HepG2 (cell line): ENCODE measurements around the gene TNC. TPM values are rescaled to one million over a fixed set of nuclear protein-coding genes. Genes with fewer than 3 reads are reported as not detected.

Experiments used
- ATAC-seq: fragments of 200-7000 bp; cut with Tn5 transposase; 3 replicates; pipeline ENCODE4 v1.9.1; 2020; ENCODE audit warnings: mild to moderate bottlenecking, moderate library complexity
- BruUV-seq: library from RNA; stranded (reverse); fragments of 400-500 nt; replicated peaks from 2 replicates; lab custom pipeline; 2021; lab: Mats Ljungman, UMichigan
- CTCF ChIA-PET: fragments of 300-600 bp; formaldehyde crosslinking; extraction: SDS; loops from one replicate; lab custom pipeline; 2021; ENCODE audit warnings: low total read pairs, inconsistent platforms, low intra/inter-chr PET ratio; lab: Yijun Ruan, JAX
- POLR2A ChIA-PET: fragments of 350-600 bp; sonication (Branson Sonifier 250); formaldehyde crosslinking; loops from one replicate; lab custom pipeline; 2020; ENCODE audit warnings: antibody characterized with exemption, inconsistent platforms; lab: Yijun Ruan, JAX
- DNase-seq: peaks from one replicate; pipeline ENCODE4 v3.0.0-alpha.2; 2015; ENCODE audit warnings: low spot score
- FAIRE-seq: peaks from 3 replicates; lab custom pipeline; 2011; peaks lifted over from hg19 to GRCh38; lab: Jason Lieb, UNC
- H2AFZ ChIP-seq: one replicate; pipeline ENCODE4 v1.6.1; 2011; ENCODE audit warnings: low read length, inconsistent platforms
- H3K27ac ChIP-seq: fragments of 300-600 bp; 3 replicates; pipeline ENCODE4 v1.8.0; 2011; ENCODE audit warnings: mixed run types, mild to moderate bottlenecking, mixed read lengths, low read length, inconsistent platforms; ENCODE audit not compliant: insufficient read depth; ENCODE audit errors: extremely low read length
- H3K27me3 ChIP-seq, 2 experiments: fragments of 200-600 bp in 1 of 2; 2 replicates in 1 of 2; 3 replicates in 1 of 2; pipeline versions ENCODE4 v1.6.0 to v1.8.0; 2011; ENCODE audit warnings: low read length in 2 of 2, mild to moderate bottlenecking in 2 of 2, moderate library complexity in 2 of 2, inconsistent platforms in 1 of 2; ENCODE audit not compliant: insufficient read depth in 2 of 2, control insufficient read depth in 1 of 2
- H3K36me3 ChIP-seq, 2 experiments: fragments of 200-600 bp in 1 of 2; replicated peaks in 1 of 2; 2 replicates in 1 of 2; 3 replicates in 1 of 2; pipeline versions ENCODE4 v1.5.1 to v1.8.0; 2011; ENCODE audit warnings: low read length in 2 of 2, inconsistent platforms in 1 of 2; ENCODE audit not compliant: insufficient read depth in 2 of 2, control insufficient read depth in 1 of 2
- H3K4me1 ChIP-seq: 2 replicates; pipeline ENCODE4 v1.5.1; 2012; ENCODE audit warnings: low read length, inconsistent platforms; ENCODE audit not compliant: insufficient read depth
- H3K4me2 ChIP-seq: 2 replicates; pipeline ENCODE4 v1.6.0; 2011; ENCODE audit warnings: low read depth, low read length, inconsistent platforms
- H3K4me3 ChIP-seq, 3 experiments: fragments of 200-600 bp in 1 of 3; sonication (generic), shearing (Covaris generic) in 1 of 3; replicated peaks in 1 of 3; 2 replicates each; pipeline ENCODE4 v1.5.1; 2011 to 2016; ENCODE audit warnings: low read length in 3 of 3, inconsistent platforms in 2 of 3, low read depth in 2 of 3, mild to moderate bottlenecking in 2 of 3, control low read depth in 1 of 3, mixed read lengths in 1 of 3; ENCODE audit not compliant: insufficient read depth in 1 of 3
- H3K79me2 ChIP-seq: one replicate; pipeline ENCODE4 v1.6.1; 2011; ENCODE audit warnings: low read length, inconsistent platforms; ENCODE audit not compliant: insufficient read depth
- H3K9ac ChIP-seq: 2 replicates; pipeline ENCODE4 v1.6.0; 2011; ENCODE audit warnings: mild to moderate bottlenecking, low read depth, low read length, inconsistent platforms; ENCODE audit not compliant: insufficient read depth
- H3K9me3 ChIP-seq: 2 replicates; pipeline ENCODE4 v1.5.1; 2012; ENCODE audit warnings: mild to moderate bottlenecking, low read length
- H4K20me1 ChIP-seq: 2 replicates; pipeline ENCODE4 v1.6.0; 2011; ENCODE audit warnings: inconsistent platforms, mild to moderate bottlenecking, low read length, moderate library complexity; ENCODE audit not compliant: insufficient read depth
- ARNT ChIP-seq: fragments of 450-650 bp; IDR thresholded peaks from 2 replicates; pipeline ENCODE4 v1.6.1; 2017
- GTF2F1 ChIP-seq: fragments of 150-350 bp; IDR thresholded peaks from 2 replicates; pipeline ENCODE4 v1.6.1; 2014; ENCODE audit warnings: low read length
- MED13 ChIP-seq: sonication (generic); formaldehyde crosslinking; IDR thresholded peaks from 2 replicates; pipeline ENCODE4 v1.5.0; 2020; ENCODE audit warnings: missing genetic modification reagents
- SRSF9 ChIP-seq: fragments of 200-400 bp; formaldehyde crosslinking; IDR thresholded peaks from 2 replicates; pipeline ENCODE4 v1.6.1; 2018; ENCODE audit warnings: borderline replicate concordance, mild to moderate bottlenecking, low read depth, low read length; ENCODE audit not compliant: insufficient read depth, poor library complexity, severe bottlenecking
- ZNF121 ChIP-seq: sonication (generic); formaldehyde crosslinking; IDR thresholded peaks from 2 replicates; pipeline ENCODE4 v1.5.0; 2020; ENCODE audit warnings: mild to moderate bottlenecking, missing genetic modification reagents
- ZNF232 ChIP-seq: sonication (generic); formaldehyde crosslinking; IDR thresholded peaks from 2 replicates; pipeline ENCODE4 v1.4.0; 2020; ENCODE audit warnings: missing genetic modification reagents, borderline replicate concordance
- ZNF281 ChIP-seq: sonication (generic); formaldehyde crosslinking; IDR thresholded peaks from 2 replicates; pipeline ENCODE4 v1.4.0; 2020; ENCODE audit warnings: missing genetic modification reagents, borderline replicate concordance
- ZNF367 ChIP-seq: sonication (generic); formaldehyde crosslinking; IDR thresholded peaks from 2 replicates; pipeline ENCODE4 v1.4.0; 2020; ENCODE audit warnings: missing genetic modification reagents, borderline replicate concordance
- ZNF512 ChIP-seq: sonication (generic); formaldehyde crosslinking; IDR thresholded peaks from 2 replicates; pipeline ENCODE4 v1.4.0; 2020; ENCODE audit warnings: mild to moderate bottlenecking, missing genetic modification reagents
- ZNF691 ChIP-seq: sonication (generic); formaldehyde crosslinking; IDR thresholded peaks from 2 replicates; pipeline ENCODE4 v1.4.0; 2020; ENCODE audit warnings: missing genetic modification reagents, low read depth, mild to moderate bottlenecking, borderline replicate concordance
- ZNF800 ChIP-seq: sonication (generic); formaldehyde crosslinking; IDR thresholded peaks from 2 replicates; pipeline ENCODE4 v1.4.0; 2020; ENCODE audit warnings: missing genetic modification reagents
- ZNF850 ChIP-seq: sonication (generic); formaldehyde crosslinking; conservative IDR thresholded peaks from 2 replicates; pipeline ENCODE4 v1.9.0; 2021; ENCODE audit warnings: mild to moderate bottlenecking, missing genetic modification reagents
- ZSCAN25 ChIP-seq: sonication (generic); formaldehyde crosslinking; IDR thresholded peaks from 2 replicates; pipeline ENCODE4 v1.8.0; 2022; ENCODE audit warnings: mild to moderate bottlenecking, missing genetic modification reagents
- WGBS: methylation state at CpG from one replicate; pipeline ENCODE4 v1.1.6; 2017; ENCODE audit warnings: low lambda C conversion rate; 5-methylcytosine and 5-hydroxymethylcytosine counted together
- in situ Hi-C: cut with HindIII; loops from 2 replicates; pipeline ENCODE4 v1.10.0; 2017; ENCODE audit warnings: low pct_unique_long_range_greater_than_20kb; ENCODE audit not compliant: extremely low pct_ligation_motif_present
- intact Hi-C: fragments of 100-400 bp; cut with micrococcal nuclease; formaldehyde crosslinking; loops from one replicate; pipeline ENCODE4 v1.10.0; 2022; ENCODE audit not compliant: unreplicated experiment
- polyA plus RNA-seq, 8 experiments: library from polyadenylated mRNA; depleted of rRNA in 3 of 8; stranded (reverse) in 7 of 8; unstranded in 1 of 8; fragments of >200 nt; fragmentation: Illumina TruSeq in 4 of 8; extraction: Trizol in 4 of 8; gene quantifications; 2 replicates each; pipeline versions ENCODE4 v1.2.1 to v1.2.3, GENCODE V29; 2011 to 2016; ENCODE audit warnings: low read depth in 4 of 8, missing spikeins in 1 of 8, mixed read lengths in 1 of 8; ENCODE audit not compliant: insufficient read depth in 1 of 8
- total RNA-seq, 5 experiments: library from RNA; depleted of rRNA; stranded (reverse); fragments of >200 nt; fragmentation: Illumina TruSeq; extraction: Trizol; gene quantifications; 2 replicates each; pipeline ENCODE4 v1.2.3, GENCODE V29; 2016; ENCODE audit warnings: low read depth in 1 of 5

The TNC gene
- total and polyA plus RNA-seq, 2 of the 13 experiments (the other 11 are each of a cell fraction or from before 2014, with no cell fraction given), result not detected

- TF ChIP-seq ZNF281 (no peak), ZSCAN25 (CRISPR knock-in tag) (no peak), ZNF121 (CRISPR knock-in tag) (no peak)
- TF ChIP-seq, all 625 proteins: peak for 0
Measured at GRCh38 chr9:115000217-115000639, 117.7 kb downstream of the TNC start (continued).

GRCh38 chr9:114998326-114998725, 119.6 kb downstream of the TNC start:
- 0 out of 5 replicates have a peak, but pooled peaks cover 0 to 4% of the 10 kb centered on the region in 2 experiments for H3K27me3 ChIP-seq
- CTCF ChIA-PET, result no interaction called here
- TF ChIP-seq ZNF512 (no peak), SRSF9 (no peak), ZNF850 (CRISPR knock-in tag) (no peak), MED13 (CRISPR knock-in tag) (no peak), ZNF367 (no peak), GTF2F1 (no peak), ZNF232 (CRISPR knock-in tag) (no peak), ZNF691 (no peak), ARNT (no peak), ZNF800 (CRISPR knock-in tag) (no peak)

More at GRCh38 chr9:114998326-114998725, 119.6 kb downstream of the TNC start:
- FAIRE-seq (no peak), ATAC-seq (no peak), DNase-seq (no peak)
- Histone ChIP-seq H3K4me3 (no peak overlapping the region), H3K36me3 (no peaks in the 10 kb centered on the region), H3K27ac (no peak overlapping the region), H3K4me2 (no peak overlapping the region), H3K9ac (no peak overlapping the region), H3K4me1 (no peaks in the 10 kb centered on the region), H3K79me2 (no peaks in the 10 kb centered on the region), H3K9me3 (no peaks in the 10 kb centered on the region), H4K20me1 (no peaks in the 10 kb centered on the region), H2AFZ (no peak overlapping the region)
- POLR2A ChIA-PET, result no interaction called here
- in situ Hi-C loops (no loop called here), intact Hi-C loops (no loop called here)
- BruUV-seq, result no TSS peak
- 75% methylated on average over 2 of the region's 2 CpGs for WGBS
